Measurements from ENCODE around the gene D2HGDH. TPM values are rescaled to one million over a fixed set of nuclear protein-coding genes. Genes with fewer than 3 reads are reported as not detected.
A peak's percentile ranks its signal among the peaks of the same experiment; 100 is the strongest.

The D2HGDH gene
- total and polyA plus RNA-seq, 9 of the 15 experiments (the other 6 are each of a cell fraction or from before 2014, with no cell fraction given), result 0.39 to 30.8 (median 10.3) TPM

DNA sequence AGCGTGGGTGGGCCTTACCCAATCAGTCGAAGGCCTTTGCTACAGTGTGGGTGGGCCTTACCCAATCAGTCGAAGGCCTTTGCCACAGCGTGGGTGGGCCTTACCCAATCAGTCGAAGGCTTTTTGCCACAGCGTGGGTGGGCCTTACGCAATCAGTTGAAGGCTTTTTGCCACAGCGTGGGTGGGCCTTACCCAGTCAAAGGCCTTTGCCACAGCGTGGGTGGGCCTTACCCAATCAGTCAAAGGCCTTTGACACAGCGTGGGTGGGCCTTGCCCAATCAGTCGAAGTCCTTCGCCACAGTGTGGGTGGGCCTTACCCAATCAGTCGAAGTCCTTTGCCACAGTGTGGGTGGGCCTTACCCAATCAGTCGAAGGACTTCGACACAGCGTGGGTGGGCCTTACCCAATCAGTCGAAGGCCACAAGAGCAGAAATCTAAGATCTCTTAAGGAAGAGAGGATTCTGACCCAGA lies 25.9 kb downstream of the D2HGDH start (continued):
- TF ChIP-seq, protein P1, sequence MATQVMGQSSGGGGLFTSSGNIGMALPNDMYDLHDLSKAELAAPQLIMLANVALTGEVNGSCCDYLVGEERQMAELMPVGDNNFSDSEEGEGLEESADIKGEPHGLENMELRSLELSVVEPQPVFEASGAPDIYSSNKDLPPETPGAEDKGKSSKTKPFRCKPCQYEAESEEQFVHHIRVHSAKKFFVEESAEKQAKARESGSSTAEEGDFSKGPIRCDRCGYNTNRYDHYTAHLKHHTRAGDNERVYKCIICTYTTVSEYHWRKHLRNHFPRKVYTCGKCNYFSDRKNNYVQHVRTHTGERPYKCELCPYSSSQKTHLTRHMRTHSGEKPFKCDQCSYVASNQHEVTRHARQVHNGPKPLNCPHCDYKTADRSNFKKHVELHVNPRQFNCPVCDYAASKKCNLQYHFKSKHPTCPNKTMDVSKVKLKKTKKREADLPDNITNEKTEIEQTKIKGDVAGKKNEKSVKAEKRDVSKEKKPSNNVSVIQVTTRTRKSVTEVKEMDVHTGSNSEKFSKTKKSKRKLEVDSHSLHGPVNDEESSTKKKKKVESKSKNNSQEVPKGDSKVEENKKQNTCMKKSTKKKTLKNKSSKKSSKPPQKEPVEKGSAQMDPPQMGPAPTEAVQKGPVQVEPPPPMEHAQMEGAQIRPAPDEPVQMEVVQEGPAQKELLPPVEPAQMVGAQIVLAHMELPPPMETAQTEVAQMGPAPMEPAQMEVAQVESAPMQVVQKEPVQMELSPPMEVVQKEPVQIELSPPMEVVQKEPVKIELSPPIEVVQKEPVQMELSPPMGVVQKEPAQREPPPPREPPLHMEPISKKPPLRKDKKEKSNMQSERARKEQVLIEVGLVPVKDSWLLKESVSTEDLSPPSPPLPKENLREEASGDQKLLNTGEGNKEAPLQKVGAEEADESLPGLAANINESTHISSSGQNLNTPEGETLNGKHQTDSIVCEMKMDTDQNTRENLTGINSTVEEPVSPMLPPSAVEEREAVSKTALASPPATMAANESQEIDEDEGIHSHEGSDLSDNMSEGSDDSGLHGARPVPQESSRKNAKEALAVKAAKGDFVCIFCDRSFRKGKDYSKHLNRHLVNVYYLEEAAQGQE (IDR thresholded peaks at IDR 0.05; ENCODE audit: borderline replicate concordance), result no peak
- TF ChIP-seq, protein P1 (CRISPR knock-in tag; IDR thresholded peaks at IDR 0.05; ENCODE audit: low read depth), result no peak
- TF ChIP-seq RFX7 (CRISPR knock-in tag; IDR thresholded peaks at IDR 0.05) (no peak), SMAD4 (CRISPR knock-in tag; conservative IDR thresholded peaks at IDR 0.05) (no peak), ADNP (tag; IDR thresholded peaks at IDR 0.05) (peak; percentile 95), TOE1 (IDR thresholded peaks at IDR 0.05; ENCODE audit: borderline replicate concordance) (no peak), TOE1 (CRISPR knock-in tag; IDR thresholded peaks at IDR 0.05; ENCODE audit: borderline replicate concordance, low read depth) (0 out of 2 replicates have a peak, but pooled peaks have one; percentile 37), ZBTB7A (IDR thresholded peaks at IDR 0.05; ENCODE audit: borderline replicate concordance, control insufficient read depth, low read depth, low read length) (no peak), BCOR (IDR thresholded peaks at IDR 0.05) (peak; percentile 86), RNF2 (IDR thresholded peaks at IDR 0.05) (no peak), PTBP1 (IDR thresholded peaks at IDR 0.05; ENCODE audit: low read depth, low read length) (peak; percentile 92), KAT7 (CRISPR knock-in tag; IDR thresholded peaks at IDR 0.05; ENCODE audit: borderline replicate concordance) (0 out of 2 replicates have a peak, but pooled peaks have one; percentile 64)
- TF ChIP-seq, protein P2, sequence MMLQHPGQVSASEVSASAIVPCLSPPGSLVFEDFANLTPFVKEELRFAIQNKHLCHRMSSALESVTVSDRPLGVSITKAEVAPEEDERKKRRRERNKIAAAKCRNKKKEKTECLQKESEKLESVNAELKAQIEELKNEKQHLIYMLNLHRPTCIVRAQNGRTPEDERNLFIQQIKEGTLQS (IDR thresholded peaks at IDR 0.05), result no peak
- TF ChIP-seq, protein P2 (CRISPR knock-in tag; conservative IDR thresholded peaks at IDR 0.05), result no peak
- TF ChIP-seq, protein P3, sequence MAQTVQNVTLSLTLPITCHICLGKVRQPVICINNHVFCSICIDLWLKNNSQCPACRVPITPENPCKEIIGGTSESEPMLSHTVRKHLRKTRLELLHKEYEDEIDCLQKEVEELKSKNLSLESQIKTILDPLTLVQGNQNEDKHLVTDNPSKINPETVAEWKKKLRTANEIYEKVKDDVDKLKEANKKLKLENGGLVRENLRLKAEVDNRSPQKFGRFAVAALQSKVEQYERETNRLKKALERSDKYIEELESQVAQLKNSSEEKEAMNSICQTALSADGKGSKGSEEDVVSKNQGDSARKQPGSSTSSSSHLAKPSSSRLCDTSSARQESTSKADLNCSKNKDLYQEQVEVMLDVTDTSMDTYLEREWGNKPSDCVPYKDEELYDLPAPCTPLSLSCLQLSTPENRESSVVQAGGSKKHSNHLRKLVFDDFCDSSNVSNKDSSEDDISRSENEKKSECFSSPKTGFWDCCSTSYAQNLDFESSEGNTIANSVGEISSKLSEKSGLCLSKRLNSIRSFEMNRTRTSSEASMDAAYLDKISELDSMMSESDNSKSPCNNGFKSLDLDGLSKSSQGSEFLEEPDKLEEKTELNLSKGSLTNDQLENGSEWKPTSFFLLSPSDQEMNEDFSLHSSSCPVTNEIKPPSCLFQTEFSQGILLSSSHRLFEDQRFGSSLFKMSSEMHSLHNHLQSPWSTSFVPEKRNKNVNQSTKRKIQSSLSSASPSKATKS (CRISPR knock-in tag; IDR thresholded peaks at IDR 0.05), result no peak
- TF ChIP-seq, protein P4, sequence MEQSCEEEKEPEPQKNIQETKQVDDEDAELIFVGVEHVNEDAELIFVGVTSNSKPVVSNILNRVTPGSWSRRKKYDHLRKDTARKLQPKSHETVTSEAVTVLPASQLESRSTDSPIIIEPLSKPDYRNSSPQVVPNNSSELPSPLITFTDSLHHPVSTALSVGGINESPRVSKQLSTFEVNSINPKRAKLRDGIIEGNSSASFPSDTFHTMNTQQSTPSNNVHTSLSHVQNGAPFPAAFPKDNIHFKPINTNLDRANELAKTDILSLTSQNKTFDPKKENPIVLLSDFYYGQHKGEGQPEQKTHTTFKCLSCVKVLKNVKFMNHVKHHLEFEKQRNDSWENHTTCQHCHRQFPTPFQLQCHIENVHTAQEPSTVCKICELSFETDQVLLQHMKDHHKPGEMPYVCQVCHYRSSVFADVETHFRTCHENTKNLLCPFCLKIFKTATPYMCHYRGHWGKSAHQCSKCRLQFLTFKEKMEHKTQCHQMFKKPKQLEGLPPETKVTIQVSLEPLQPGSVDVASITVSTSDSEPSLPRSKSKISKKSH (CRISPR knock-in tag; IDR thresholded peaks at IDR 0.05), result no peak
